MM.1S (cell line): ENCODE data around the gene EPHA6.

Experiments used
- CTCF ChIP-seq: fragments of 300-600 bp; sonication (generic); IDR thresholded peaks from 2 replicates; pipeline ENCODE4 v1.5.1; 2016; ENCODE audit warnings: antibody characterized with exemption, low read length, mixed read lengths
- EZH2phosphoT487 ChIP-seq: fragments of 300-600 bp; sonication (generic); IDR thresholded peaks from 2 replicates; pipeline ENCODE4 v1.6.1; 2018; ENCODE audit warnings: antibody characterized with exemption, low read length

GRCh38 chr3:96776818-96777217, 37.6 kb upstream of the EPHA6 start:
- TF ChIP-seq CTCF (no peak), EZH2phosphoT487 (no peak)
